Suppressor macrophage treated with lipopolysaccharide for 4 hours (primary cell): ENCODE measurements around the gene AHI1.

Experiments used
- DNase-seq: peaks from one replicate; pipeline ENCODE4 v3.0.0-alpha.2; 2020

Gene AHI1

GRCh38 chr6:135286962-135287538, 210.5 kb downstream of the AHI1 start:
- DNase-seq, result peak; percentile 14

- DNase-seq, result no peak
Observed at GRCh38 chr6:135285165-135285564, 212.4 kb downstream of the AHI1 start.

- DNase-seq, result no peak
Observed at GRCh38 chr6:135283926-135284325, 213.6 kb downstream of the AHI1 start.

GRCh38 chr6:135282395-135282794, 215.1 kb downstream of the AHI1 start:
- DNase-seq, result no peak

- DNase-seq, result no peak
Observed at GRCh38 chr6:135281964-135282363, 215.6 kb downstream of the AHI1 start.

- DNase-seq, result peak; percentile 70
Observed at GRCh38 chr6:135281227-135281626, 216.3 kb downstream of the AHI1 start.

GRCh38 chr6:135280375-135281136, 217.0 kb downstream of the AHI1 start:
- DNase-seq, result peak; percentile 49

- DNase-seq, result no peak
Observed at GRCh38 chr6:135277422-135277821, 220.1 kb downstream of the AHI1 start.

- no peak for DNase-seq
Observed at GRCh38 chr6:135274561-135275293, 222.8 kb downstream of the AHI1 start.

GRCh38 chr6:135271626-135272025, 225.9 kb downstream of the AHI1 start:
- DNase-seq, result no peak

- no peak for DNase-seq
Observed at GRCh38 chr6:135270676-135271536, 226.6 kb downstream of the AHI1 start.

- no peak for DNase-seq
Observed at GRCh38 chr6:135269481-135269891, 228.1 kb downstream of the AHI1 start.

- no peak for DNase-seq
Observed at GRCh38 chr6:135268740-135269139, 228.8 kb downstream of the AHI1 start.

GRCh38 chr6:135268263-135268662, 229.3 kb downstream of the AHI1 start:
- no peak for DNase-seq

- no peak for DNase-seq
Observed at GRCh38 chr6:135267085-135267484, 230.5 kb downstream of the AHI1 start.

GRCh38 chr6:135266675-135267074, 230.9 kb downstream of the AHI1 start:
- DNase-seq, result no peak

- DNase-seq, result no peak
Observed at GRCh38 chr6:135265278-135265677, 232.3 kb downstream of the AHI1 start.

GRCh38 chr6:135261872-135262725, 235.4 kb downstream of the AHI1 start:
- DNase-seq, result peak; percentile 50

GRCh38 chr6:135260612-135261011, 236.9 kb downstream of the AHI1 start:
- DNase-seq, result no peak

- no peak for DNase-seq
Observed at GRCh38 chr6:135258970-135259369, 238.6 kb downstream of the AHI1 start.

- DNase-seq, result no peak
Observed at GRCh38 chr6:135257631-135258405, 239.7 kb downstream of the AHI1 start.
